ENCODE data around the gene MAGEA4.

MAGEA4 gene

GRCh38 chrX:151929126-151929525, 16.4 kb downstream of the MAGEA4 start:
- no peak for DNase-seq (ENCODE audit: low read depth)

GRCh38 chrX:151935358-151935757, 22.7 kb downstream of the MAGEA4 start:
- no peak for DNase-seq (ENCODE audit: low read depth)

GRCh38 chrX:151938172-151938571, 25.5 kb downstream of the MAGEA4 start:
- no peak for DNase-seq (ENCODE audit: low read depth)

GRCh38 chrX:151954730-151955129, 42.0 kb downstream of the MAGEA4 start:
- no peak for DNase-seq (ENCODE audit: low read depth)

GRCh38 chrX:151958101-151958500, 45.4 kb downstream of the MAGEA4 start:
- no peak for DNase-seq (ENCODE audit: low read depth)

GRCh38 chrX:151962034-151962433, 49.3 kb downstream of the MAGEA4 start:
- DNase-seq (ENCODE audit: low read depth), result no peak

GRCh38 chrX:151966236-151966635, 53.5 kb downstream of the MAGEA4 start:
- DNase-seq (ENCODE audit: low read depth), result no peak

GRCh38 chrX:151970027-151970426, 57.3 kb downstream of the MAGEA4 start:
- DNase-seq (ENCODE audit: low read depth), result no peak

GRCh38 chrX:151970661-151971060, 58.0 kb downstream of the MAGEA4 start:
- no peak for DNase-seq (ENCODE audit: low read depth)

GRCh38 chrX:151973060-151973661, 60.5 kb downstream of the MAGEA4 start:
- DNase-seq (ENCODE audit: low read depth), result no peak

- no peak for DNase-seq (ENCODE audit: low read depth)
Observed at GRCh38 chrX:151973851-151974335, 61.2 kb downstream of the MAGEA4 start.
